ENCODE measurements around the gene SLC24A3.

SLC24A3 gene

DNA sequence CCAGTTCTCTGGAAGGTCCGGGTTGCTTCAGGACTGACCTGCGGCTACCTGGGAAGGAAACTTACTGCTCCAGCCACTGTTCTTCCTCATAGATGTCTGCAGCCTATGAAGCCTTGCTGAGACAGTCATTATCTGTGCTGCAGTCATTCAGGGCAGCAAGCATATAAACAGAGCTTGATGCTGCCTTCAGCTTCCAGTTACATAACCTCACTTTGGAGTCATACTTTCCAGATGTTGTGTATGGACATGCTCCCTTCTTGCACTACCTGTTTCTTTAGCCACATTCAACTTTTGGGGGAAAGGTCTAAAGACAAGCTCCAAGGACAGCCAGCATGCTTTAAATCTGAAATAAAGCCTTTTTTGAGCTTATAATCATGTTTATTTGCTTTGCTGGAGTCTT is 98.1 kb downstream of the SLC24A3 start:
- no peak for DNase-seq

DNA sequence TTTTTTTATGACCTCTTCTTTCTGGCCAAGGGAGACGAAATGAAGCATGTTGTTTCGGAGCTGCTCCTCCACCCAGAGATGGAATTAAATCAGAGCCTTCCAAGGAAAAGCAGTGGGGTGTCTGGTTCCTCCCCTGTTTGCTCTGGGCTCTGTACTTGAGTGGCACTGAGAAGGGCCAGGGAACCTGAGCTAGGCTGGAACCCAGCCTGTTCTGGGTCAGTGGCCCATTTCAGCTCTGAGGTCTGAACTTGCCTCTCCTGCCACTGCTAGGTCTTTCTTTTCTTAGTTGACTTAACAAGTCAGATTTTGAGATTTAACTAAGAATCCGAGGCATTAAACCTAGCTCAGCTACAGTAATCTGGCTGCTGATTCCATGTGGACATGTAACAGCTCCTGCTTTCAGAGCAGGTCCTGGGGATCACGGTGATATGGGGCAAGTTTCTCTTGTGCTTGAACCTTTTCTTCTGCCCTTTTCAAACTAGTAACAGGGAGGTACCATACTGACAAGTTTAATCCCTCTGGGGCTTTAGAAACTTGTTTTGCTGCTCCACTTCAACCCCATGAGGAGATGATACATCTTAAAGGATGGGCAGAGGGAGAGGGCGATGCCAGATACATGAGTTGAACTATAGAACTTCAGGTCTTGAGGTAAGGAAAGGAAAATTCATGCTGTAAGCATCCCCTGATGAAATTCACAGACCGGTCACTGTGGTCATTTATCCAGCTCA is 101.1 kb downstream of the SLC24A3 start:
- no peak for DNase-seq

DNA sequence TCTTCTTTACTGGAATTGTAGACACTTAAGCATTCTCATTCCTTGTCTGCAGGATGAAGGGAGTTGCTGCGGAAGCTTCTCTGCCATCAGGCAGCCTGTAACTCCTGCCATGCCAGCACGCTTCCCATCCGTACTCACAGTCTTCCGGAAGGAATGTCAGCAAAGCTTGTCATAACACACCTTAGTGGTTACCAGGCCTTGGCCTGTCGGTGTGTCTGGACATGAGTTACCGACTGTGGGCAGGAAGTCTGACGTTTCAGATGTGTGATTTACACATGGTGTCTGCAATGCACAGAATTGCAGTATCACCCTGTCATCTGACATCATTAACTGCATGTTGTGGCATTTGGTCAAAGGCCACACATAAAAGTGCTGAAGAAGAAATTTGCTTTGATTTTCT is 102.2 kb downstream of the SLC24A3 start:
- no peak for DNase-seq

DNA sequence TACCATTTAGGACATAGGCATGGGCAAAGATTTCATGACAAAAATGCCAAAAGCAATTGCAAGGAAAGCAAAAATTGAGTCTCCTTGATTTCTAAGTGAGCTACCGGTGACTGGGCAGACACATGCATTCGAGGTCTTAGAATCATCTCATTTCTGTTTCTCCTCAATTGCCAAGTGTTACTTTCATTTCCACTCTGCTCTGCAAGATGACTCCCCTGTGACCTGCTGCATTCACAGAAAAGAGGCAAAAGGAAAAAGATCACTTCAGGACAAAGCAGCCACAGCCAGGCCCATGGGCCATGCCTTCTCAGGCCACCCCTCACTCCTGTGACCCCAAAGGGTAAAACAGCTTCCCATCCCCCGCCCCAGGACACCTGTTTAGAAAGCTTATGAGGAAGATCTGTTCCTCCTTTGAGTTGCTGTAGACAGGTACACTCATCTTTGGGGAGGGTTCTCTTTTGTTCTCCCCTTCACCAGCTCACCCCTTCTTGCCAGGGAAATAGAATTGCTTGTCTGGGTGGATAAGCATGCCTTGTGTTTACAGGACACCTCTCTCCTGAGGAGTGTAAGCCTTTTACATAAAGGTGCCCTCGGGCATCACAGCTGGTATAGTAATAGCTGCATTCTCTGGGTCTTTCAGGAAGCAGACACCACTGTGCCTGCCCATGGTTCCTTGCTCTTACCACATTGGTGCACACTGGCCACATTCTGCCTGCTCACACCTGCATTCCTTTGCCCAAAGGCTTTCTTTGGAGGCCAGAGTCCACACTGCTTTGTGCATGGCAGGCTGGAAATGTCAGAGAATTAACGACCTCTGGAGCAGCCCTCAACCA is 105.0 kb downstream of the SLC24A3 start:
- DNase-seq, result peak; percentile 1

DNA sequence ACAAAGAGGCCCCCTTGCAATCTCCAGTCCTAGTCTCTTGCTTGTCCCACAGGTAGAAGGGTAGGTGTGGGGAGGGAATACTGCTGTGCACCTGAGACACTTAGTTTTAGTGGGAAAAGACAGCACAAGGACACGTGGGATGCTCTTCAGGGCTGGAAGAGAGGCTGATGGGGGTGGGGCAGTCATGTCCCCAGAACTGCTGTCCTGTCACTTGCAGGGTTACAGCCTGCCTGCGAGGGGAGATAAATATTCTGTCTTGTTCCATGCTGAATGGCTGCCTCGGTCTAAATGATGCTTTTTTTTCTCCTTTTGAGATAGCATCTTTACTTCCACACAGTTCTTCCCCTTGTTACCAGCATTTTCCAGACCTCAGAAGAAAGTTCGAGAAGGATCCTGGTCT is 106.2 kb downstream of the SLC24A3 start:
- DNase-seq, result no peak

DNA sequence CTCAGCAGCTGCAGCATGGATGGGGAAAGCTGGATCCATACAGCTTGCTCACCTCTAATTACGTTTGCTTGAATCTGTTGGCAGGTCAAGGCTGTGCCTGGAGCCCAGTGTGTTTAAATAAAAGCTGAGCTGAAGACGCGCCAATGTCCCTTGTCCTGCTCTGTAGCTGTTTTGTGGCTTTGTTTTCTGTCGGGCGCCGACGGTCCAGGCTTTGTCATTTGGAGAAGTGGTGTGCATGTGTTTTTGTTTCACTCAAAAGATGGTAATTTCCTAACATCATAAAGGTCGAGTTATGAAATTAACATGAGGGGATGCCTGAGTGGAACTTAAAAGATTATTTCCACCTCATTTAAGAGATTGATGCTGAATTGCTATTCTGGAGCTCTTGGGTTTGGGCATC is 107.6 kb downstream of the SLC24A3 start:
- DNase-seq, result peak; percentile 71

DNA sequence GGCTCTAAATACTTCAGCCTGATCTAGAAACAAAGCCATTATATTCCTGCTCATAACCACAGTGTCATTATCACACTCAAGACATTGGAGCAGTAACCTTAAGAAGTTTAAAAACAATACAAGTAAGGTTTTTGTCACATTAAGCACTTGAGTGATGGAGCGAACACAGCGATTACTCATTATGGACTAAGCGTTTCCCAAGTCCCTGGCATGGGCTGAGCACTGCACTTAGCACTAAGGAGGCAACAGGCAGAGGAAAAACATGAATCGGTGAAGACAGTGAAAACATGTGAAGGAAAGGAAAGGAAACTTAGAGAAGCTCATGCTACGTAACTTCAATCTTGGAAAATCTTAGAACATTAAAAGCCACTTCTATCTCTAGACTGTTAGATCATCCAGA is 108.7 kb downstream of the SLC24A3 start:
- no peak for DNase-seq

DNA sequence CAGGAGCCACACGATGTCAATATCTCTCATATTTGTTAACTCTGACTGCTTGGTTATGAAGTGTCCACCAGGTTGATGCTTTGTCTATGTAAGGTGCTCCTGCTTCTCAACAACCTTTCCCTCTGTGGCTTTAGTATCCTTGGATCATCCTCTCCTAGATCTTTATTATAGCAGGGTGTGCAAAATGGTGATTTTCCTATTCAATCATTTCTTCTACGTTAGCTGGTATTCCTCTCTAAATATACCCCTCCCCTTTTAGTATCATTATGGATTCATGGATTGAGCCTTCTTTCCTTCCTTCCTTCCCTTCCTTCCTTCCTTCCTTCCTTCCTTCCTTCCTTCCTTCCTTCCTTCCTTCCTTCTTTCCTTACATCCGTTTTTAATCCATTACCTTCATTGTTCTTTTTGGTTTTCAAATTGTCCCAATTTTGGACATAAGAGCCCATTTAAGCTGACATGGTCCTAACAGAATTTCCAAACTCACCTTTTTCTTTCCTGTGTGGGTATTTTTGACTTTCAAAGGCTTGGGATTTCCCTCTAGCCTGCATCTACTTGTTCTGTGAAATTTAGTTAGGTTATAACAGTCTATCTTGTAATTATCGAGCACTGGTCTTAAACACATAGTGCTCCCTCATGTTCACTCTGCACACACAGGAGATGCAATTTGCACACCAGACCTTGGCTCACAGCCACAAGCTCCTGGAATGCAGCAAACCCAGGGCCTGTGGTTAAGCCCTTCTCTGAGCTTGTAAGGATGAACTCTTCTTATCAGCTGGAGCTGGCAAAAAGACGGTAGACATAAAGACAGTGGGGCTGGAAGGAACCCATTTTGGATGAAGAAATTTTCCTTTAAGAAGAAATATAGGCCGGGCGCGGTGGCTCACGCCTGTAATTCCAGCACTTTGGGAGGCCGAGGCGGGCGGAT is 109.9 kb downstream of the SLC24A3 start:
- DNase-seq, result no peak

DNA sequence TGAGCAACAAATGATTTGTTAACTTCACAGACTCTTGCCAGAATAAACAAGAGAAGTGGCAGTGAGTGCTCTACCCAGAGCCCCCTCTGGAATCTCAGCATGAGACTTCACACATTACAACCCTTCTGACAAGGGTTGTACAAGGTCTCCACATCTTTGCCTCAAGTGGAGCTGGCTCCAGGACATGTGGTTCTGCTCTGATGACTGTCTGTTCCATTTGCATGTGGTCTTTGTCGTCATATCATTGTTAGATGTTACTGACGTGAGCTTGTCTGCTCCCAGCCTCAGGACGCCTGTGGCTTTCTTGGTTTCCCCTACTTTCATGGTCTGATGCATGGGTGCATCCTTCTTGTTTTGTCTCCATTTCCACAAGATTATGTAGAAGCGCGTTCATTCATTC is 115.0 kb downstream of the SLC24A3 start:
- DNase-seq, result no peak

DNA sequence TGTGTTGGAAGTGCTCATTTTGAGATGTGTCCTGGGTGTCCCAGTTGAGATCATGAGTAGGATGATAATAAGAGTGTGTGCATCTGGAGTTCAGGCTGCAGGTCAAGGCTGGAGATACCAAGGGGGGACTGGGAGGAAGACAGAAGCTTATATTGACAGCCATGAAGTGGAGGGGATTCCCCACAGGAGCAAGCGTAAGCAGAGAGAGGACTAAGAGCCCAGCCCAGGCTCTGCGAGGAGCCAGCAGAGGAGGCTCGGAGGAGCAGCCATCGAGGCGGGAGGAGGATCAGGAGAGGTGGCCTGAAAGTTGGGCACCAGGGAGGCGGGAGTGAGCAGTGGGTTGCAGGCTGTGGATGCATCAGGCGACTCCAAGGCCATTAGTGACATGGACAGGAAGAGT is 116.2 kb downstream of the SLC24A3 start:
- no peak for DNase-seq

DNA sequence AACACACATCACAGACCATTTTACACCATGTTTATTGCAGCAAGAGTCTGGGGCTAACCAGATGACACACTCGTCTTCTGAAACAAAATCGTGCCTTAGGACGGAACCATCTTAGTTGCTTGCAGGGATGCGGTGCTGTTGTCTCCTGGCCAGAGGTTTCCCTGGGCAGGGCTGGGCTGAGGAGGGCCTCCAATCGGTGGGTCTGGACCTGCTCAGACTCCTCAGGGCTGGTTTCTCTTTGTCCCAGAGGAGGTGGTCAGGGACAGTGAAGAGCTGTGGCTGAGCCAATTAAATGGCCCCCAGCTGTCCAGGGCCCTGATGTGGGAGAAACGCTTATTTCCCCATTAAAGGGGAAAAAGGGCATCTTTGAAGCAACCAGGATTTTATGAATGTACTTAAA is 117.6 kb downstream of the SLC24A3 start:
- DNase-seq, result no peak

DNA sequence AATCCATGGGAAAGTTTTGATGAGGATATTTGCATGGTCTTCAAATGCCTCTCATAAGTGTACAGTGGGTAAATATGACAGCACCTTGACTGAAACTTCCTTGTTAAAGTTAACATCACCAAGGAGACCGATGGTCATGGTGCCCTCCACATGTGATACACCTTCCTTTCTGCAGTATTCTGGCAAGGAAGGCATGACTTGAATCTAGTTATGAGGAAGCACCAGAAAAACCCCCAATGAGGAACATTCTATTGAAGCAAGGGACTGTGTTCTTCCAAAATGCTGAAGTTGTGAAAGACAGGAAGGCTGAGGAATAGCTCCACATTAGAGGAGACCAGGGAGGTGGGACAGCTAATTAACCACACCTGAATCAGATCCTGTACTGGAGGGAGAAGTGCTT is 118.3 kb downstream of the SLC24A3 start:
- DNase-seq, result no peak

DNA sequence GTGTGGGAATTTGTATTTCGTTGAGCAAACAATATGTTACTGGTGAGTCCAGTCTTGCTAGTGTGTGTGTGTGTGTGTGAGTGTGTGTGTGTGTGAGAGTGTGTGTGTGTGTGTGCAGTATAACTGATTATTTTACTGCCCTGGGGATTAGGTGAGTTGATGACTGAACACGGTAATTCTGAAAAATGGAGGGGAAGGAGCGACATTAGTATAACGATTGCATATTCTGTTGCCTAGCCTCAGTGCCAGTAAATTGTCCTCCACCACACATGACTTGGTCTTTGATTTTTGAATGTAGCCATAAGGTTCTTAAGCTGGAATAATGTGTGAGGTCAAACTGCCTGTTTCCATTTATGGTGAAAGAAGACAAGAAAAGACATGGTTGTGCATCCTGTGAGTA is 121.1 kb downstream of the SLC24A3 start:
- no peak for DNase-seq

DNA sequence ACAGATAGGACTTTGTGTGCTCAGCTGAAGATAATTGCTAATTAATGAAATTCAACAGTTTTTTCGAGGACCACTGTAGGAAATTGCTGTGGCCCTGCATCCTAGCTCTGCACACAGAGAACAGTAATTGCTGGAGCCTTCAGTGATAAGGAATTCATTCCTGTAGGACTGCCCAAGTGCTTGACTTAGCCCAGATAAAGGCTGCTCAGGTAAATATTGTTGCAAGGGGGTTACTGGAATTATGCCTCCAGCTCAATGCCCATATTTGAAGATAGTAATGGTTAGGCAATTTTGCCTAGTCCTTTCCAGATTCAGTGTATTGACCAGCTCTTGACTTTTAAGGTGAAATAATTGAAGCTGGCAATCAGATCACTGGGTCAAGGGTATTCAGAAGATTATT is 122.9 kb downstream of the SLC24A3 start:
- no peak for DNase-seq

DNA sequence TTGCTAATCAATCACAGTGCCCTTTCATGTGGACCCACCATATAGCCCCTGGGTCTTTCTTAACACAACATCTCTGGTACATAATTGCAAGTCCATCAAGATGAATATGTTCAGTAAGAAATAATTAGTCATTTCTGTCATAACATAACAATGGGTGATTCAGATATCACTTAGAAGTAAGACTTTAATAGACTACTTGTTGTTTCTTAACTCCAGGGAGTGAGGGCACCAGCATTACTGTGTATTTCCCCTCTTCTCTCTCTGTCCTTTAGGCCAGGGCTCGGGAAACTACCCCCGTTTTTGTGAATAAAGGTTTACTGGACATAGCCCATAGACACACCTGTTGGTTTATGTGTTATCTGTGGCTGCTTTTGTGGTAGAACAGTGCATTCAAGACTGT is 123.5 kb downstream of the SLC24A3 start:
- DNase-seq, result no peak

DNA sequence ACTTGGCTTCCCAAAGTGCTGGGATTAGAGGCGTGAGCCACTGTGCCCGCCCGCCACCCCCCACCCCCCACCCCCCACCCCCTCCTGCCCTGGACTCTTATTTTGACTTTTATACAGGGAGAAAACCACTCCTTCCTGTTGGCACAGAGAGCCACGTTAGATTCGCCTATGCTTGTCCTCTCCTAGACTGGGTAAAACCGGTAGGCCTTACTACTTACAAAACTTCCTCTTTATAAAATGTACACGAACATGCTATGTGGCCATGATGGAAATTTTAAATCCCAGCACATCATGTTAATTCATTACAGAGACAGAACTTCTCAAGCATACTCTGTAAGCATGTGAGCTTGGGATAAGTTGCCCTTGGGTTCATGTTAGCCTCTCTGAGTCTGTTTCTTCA is 124.2 kb downstream of the SLC24A3 start:
- DNase-seq, result no peak

DNA sequence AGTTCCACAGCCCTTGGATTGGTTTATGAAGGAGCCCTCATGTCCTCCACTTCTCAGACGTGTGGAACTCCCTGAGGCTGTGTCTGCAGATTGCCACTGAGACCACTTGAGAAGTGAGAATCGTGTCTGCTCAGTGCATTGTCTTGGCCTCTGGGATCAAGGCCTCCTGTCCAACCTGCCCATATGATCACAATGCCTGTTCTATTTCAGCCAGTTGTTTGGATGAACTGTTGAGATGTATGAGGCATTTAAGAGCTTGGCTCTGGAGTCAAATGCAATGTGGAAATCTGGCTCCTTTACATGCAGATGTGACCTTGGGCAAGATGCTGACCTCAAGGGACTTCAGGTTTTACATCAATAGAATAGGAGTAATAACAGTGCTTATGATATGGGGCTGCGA is 125.9 kb downstream of the SLC24A3 start:
- DNase-seq, result no peak

DNA sequence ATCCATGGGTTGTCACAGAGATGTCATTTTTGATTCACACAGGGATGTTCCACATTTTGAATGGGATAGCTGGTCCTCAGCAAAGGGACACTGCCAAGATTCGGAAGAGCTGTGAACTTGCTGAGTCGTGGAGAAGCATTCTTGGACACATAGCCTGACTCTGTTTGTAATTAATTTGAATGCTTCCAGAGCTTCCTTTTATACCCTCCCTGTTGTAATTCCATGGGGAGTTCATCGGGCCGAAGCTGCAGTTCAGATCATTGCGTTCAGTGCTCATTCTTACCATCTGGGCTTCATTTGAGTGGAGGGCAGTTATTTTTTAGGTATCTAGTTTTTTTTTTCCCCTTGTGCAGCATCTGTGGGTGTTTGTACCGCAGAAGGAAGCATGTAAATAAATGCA is 126.5 kb downstream of the SLC24A3 start:
- DNase-seq, result no peak

DNA sequence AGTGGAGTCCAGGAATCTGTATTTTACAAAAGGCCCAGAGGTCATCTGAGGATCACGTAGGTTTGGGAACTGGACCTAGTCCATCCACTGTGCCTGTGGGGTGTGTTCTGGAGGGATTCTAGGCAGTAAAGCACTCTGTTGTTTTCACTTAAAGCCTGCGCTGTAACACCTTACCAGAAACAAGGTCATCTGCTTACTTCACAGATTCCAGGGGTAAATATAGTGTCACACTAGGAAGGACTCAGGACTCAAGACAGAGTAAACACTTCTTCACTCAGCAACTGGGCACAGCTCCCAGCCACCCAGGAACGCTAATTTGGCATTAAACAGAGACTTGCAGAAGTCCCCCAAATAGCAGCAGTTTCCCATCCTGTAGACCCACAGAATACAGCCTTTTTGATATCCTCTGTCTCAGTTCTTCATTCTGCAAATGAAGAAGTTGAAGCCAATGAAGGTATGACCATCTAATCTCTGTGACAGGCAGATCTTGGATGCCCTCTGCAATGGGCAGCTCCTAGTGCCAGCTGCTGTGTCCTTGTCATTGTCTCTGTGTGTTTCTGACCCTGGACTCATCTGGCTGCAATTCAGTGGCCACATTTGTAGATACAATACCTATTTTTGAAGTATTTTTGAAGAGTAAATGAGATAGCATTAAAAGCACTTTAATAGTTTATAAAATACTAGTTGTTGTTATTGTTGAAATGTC is 129.1 kb downstream of the SLC24A3 start:
- no peak for DNase-seq

DNA sequence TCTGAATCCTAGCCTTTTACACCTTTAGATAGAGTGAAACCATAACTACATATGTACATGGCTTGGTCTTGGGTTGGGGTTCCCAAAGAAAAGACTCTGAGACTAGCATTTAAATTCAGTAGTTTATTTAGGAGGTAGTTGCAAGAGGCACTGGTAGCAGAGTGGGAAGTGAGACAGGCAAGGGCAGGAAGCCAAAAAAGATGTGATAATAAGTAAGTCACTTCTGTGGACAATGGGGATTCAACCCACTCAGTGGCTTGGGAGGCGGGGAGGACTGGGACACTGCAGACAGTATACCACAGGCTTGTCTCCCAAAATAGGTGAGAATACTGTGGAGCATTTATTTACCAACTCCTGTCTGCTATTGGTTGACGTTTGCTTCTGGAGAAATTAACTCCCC is 131.9 kb downstream of the SLC24A3 start:
- no peak for DNase-seq

DNA sequence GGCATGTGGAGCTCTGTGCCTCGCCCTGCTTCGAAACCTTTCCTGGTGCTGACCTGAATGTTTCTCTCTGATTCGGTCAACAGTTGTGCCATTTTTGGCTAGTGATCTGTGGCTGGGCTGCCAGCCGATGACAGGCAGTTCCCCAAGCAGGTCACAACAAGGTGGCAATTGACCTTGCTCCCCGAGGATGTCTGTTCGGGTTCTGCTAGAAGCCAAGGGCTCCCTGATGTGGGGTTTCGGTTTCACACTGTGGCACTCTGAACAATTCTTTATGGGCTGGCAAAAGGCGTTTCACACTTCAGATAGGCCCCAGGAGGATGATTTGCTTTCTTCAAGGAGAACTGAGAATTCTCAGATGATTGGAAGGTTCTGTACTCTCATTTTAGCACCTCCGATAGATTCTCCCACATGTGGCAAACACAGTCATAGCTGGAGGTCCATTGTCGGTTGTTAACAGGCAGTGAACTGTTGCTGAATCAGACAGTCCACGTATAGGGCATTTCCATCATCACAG is 135.6 kb downstream of the SLC24A3 start:
- no peak for DNase-seq

DNA sequence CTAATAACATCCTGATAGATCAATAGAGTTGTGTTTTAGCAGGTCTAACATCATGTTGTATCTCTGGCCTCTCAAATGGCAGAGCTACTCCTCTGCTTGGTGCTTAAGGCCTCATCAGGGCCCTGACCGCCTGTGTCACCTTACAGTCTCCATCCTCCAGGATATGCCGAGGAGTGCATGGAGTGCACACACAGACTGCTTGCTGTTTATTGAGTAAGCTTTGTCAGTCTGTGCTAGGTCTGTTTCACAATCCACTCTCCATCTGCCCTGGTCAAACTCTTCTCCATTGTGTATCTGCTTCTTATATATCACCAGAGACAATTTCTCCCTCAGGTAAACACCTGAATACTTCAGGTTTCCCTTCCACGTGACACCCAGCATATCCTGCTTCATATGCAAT is 136.1 kb downstream of the SLC24A3 start:
- no peak for DNase-seq

DNA sequence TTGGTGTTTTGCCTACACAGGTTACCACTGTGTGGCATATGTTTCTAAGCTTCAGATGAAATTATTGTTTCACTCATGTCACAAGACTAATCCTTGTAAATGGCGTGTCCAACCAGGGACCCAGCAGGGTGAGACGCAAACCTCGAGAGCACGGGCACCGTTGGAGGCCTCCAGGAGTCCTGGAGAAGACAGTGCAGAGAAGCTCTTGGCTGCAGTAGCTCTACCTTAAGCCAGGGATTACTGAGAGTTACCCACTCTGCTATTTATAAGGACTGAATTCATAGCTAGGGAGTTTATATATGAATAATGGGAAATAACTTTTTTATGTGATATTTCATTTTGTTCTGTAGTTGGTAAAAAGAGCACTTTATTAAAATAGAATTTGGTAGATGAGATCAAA is 137.4 kb downstream of the SLC24A3 start:
- DNase-seq, result no peak

Data from COR-L47 (cell line).